GM18526 (cell line): ENCODE data around the gene BBIP1.

Source experiments
- POLR2A ChIP-seq: IDR thresholded peaks from 3 replicates; pipeline ENCODE4 v1.6.1; 2011; ENCODE audit not compliant: insufficient read length; ENCODE audit errors: extremely low read depth

The BBIP1 gene

DNA sequence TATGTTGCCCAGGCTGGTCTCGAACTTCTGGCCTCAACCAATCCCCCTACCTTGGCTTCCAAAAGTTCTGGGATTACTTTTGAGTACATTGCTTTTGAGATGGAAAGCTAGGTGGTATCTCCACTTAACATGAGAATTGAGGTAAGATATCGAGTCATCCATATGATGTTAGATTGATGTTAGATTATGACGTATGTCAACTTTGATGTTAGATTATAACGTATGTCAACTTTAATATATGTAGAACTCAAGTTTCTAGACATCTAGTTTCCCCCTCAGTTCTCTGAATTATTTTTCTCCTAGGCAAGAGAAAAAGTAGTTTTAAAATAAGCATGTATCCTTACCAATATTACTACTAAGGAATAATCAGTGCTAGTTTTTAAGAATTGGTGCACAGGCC is 20.4 kb upstream of the BBIP1 start:
- no peak for TF ChIP-seq POLR2A

DNA sequence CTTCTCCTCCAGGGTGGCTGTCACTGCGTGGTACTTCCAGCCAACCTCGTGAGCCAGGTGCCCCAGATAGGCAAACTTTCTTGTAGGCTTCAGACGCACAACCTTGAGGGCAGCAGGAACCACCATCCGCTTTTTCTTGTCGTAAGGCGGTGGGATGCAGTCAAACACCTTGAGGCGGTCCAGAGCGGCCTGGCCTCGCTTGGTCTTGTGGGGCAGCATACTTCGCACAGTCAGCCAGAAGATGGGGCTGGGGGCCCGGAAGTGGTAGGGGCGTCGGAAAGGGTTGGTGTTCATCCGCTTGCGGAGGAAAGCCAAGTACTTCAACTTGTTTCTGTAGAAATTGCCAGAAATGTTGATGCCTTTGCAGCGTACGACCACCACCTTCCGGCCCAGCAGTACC is 17.8 kb upstream of the BBIP1 start:
- TF ChIP-seq POLR2A = no peak

DNA sequence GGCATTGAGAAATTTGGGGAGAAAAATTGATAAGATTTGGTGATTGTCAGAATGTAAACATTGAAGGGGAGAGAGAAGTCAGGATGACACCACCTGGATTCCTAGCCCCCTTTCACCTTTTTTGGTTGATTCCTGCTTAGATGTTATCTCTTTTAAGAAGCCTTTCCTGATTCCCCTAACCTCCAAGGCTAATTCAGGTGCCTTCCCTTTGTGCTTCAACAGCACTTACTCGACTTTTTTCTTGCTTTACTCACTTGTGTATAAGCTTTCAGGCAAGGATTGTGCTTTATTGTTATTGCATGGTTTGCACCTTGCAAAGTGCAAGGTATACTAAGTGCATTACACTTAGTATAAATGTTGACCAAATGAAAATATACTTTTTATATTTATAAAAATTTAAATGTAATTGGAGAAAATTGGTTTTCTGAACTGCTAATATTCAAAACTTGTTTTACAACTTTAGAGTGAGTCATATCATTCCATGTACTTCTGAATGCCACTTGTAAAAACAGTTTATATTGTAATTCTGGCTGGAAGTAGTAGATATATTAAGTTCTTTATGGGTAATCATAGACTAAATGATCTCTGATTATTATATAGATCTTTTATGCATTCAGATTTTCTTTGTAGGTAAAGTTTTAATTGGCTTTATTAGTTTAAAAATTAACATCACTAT is 13.7 kb upstream of the BBIP1 start:
- no peak for TF ChIP-seq POLR2A

DNA sequence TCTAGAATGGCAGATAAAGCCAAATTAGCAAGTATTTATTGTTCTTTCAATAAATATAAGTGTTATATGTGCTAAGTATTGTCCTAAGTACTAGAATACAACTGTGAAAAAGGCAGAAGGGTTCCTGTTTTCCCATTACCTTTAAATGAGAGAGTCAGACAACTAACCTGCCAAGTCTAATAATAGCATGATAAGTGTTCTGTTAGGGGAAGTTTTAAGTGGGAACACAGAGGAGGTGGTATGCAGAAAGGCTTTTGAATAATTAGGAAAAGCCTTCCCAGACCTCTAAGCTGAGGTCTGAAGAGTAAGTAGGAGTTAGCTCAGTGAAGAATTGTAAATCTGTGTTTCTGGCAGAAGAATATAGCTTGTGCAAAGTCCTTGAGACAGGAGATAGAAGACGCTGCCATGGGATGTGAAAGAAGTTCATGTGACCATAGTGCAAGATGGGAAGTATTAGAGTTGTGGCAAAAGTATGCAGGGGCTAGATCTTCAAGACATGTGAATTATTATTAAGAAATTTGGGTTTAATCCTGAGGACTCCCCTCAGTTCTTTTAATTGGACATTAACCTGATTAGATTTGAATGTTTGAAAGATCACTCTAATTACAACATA is 12.9 kb upstream of the BBIP1 start:
- no peak for TF ChIP-seq POLR2A

DNA sequence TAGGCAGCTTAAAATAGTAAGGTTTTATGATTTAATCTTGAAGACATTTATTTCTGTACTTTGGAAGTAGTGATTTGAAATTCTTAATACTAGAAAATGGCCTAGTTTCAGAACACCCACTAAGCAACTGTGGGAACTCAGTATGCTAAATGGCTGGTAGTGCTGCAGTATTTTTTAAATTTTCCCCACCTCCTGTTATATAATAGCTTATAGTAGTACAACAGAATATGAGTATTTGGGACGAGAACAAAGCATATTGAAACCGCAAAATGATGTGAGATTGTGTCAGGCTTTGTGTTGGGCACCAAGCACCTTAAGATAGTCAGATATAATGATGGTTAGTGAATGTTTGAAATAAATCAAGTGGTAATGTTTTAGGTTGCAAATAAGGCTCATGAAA is 8.5 kb upstream of the BBIP1 start:
- no peak for TF ChIP-seq POLR2A

DNA sequence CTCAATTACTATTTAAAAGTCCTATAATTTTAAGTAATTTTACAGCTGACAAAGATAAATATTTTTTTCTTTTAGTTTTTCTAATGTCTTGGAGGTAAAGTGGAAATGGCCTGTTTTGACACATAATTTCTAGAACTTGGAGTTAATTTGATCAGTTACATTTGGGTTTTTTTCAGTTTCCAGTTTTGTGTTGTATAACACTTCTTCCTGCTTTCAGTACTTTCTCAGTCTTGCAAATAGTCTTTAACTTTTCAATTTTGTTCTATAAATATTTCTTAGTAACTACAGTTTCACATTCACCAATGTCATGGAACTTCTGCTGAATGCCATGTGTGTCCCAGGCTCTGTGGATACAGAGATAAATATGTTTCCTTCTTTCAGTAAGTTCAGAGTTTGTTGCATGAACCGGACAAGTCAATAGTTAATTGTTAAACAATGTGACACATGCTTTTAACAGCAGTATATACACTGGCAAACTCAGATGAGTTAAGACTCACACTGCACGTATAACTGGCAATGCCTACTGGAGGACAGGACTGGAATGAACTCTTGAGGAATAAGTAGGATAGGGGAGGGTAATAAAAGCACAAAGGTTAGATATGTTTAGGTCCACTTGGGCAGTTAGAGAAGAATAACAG is 5.0 kb upstream of the BBIP1 start:
- TF ChIP-seq POLR2A = no peak

DNA sequence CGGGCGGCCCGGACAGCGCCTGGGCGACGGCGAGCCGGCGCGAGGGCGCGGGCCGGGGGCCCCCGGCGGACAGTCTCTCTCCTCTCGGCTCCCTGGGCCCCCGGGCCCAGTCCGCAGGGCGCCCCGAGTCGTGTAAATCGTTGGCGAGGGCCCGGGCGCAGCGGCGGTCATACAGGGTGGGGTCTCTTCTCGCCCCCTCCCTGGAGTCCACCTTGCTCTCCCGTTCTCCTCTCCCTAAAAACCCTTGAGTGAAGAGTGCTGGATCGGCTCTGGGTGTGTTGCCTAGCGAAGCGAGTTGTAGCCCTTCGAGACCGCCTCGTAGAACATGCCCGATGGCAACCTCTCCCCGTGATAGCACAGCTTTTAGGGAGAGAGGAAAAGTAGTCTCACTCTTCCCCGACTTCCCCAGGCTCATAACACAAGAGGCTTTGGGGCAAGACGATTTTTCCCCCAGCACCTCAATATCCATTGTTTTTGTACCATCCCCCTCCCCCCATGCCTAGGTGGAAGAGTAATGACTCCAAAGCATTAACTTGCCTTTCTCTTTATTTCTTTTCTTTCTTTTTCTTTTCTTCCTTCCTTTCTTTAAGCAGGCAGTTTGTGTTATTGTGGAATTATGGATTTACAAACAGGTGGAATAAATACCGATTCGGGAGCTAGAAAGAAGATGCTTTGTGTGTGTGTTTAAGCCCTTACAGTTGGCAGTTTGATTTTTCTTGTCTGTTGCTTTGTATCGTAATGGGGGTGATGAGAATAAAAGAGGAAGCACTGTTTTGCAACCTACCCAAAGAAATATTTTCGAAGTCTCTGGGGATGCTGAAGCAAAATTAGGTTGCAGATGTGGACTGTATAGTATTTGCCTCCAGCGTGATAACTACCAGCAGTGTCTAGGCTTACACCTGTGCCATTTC is 1.2 kb upstream of the BBIP1 start:
- TF ChIP-seq POLR2A = no peak

DNA sequence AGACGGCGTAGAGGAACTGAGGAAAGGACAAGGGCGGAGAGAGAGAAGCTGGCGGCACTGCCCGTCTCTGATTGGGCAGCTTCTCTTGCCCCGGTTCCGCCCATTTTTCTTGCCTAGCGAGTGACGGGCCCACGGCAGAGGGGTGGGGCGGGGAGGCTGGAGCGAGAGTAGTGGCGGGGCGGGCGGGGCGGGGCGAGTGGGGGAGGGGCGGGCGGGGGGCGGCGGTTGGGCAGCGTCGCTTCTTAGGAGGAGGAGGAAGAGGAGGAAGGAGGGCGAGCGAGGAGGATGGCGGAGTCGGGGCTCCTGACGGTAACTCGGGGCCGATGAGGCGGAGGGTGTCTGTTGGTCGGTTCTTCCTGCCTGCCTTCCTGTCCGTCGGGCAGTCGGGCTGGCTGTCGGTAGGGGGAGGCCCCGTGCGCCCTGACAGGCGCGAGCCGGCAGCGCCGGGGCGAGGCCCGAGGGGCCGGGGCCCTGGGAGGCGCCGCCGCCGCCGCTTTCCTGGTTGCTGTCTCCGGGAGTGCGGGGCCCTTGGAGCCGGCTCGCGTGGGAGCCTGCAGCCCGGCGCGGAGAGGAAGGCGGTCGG is 460 bp upstream of the BBIP1 start, which contains the start of gene SHOC2:
Gene SHOC2, plus strand, starts transcription at position 256 of the 583 bp plus-strand sequence. CDS start 44,755 bp downstream, outside the sequence.
- peak; percentile 84 for TF ChIP-seq POLR2A

DNA sequence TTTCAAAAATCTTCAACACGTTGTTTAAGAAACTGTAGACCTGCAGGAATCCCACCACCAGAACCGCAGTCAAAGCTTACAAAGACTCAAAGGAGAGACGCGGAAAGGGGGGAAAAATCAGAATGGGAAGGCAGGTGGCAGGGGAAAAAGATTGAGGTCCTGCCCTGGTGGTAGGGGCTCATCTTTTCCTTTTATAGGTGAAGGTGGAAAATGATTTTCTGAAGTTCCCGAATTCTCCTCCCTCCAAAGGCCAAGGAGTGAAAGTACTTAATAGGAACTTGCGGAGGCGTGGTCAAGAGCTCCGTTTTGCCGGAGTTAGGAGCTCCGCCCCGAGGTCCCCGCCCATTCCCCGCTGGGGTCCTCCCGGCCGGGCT is 724 bp downstream of the BBIP1 start:
- TF ChIP-seq POLR2A = no peak

DNA sequence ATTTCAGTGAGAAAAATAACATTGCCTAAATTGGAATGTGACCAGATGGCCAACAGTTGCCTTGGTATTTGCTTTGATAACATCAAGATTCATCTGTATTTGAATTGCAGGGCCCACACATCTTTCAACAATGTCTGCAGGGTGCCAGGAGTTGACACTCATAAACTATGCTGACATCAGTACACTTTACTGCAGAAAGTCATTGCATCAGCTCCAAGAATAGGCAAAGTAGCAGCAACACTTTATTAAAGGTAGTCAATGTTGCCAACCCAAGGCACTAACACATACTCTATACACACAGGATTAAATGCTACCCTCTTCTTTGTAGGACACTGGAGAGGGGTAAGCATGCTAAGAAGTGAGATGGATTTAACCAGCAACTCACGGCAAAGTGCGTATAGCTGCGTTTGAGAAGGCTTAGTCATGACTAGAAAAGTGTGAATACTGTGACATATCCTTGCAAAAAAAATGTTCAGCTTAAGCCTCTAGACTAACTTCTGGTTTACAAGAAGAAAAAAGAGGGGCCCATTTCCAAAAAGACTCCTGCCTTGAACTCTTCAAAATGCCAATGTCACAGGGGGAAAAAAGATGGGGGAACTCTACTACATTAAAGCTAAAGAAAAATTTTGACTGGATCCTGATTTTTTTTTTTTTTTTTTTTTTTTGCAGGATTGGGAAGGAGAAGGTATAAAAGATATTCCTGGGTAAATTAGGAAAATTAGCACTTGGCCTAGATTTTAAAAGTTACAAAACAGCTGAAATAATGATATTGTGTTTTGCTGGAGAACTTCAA is 2.2 kb downstream of the BBIP1 start:
- no peak for TF ChIP-seq POLR2A

DNA sequence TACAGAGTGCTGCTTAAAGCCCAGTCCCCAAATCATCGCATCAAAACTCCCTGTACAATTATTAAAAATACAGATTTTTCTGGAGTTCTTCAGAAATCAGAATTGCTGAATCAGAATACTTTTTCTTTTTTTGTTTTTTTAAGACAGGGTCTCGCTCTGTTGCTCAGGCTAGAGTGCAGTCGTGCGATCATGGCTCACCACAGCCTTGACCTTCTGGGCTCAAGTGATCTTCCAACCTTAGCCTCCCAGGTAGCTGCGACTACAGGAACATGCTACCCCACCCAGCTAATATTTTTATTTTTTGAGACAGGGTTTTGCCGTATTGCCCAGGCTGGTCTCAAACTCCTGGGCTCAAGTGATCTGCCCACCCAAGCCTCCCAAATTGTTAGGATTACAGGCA is 3.9 kb downstream of the BBIP1 start:
- no peak for TF ChIP-seq POLR2A

DNA sequence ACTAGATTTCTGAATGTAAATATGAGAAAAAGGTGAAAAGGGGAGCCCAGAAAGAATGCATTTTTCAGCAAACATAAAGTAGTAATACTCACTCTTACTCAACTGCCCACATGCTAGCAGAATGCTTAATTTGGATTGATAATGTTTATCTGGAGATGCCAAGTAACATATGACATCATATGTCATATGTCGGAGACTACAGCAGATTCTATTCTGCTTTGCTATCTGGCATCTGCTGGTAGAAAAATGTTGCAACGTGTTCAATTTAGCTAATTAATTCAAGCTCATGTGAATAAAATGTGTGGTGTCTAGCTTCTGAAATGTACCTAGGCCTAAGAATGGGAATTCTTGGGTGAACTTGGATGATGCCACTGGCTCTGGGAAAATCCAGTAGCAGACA is 4.5 kb downstream of the BBIP1 start:
- no peak for TF ChIP-seq POLR2A

DNA sequence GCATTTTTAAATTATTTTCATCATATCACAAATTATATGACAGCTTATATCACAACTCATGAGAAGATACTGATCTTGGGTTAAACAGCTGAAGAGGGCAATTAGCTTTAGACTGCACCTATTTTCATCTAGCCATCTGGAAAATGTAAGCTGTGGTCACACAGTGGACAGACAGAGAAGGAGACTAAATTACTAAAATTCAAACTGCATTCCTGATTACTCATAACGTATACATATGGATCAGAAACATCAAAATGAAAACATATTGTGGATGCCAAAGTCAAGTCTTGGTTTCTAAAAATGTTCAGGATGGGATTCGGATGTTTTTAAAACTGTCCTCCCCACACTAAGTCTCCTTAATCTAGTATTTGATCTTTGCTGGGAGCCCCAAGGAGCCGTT is 6.6 kb downstream of the BBIP1 start:
- no peak for TF ChIP-seq POLR2A

DNA sequence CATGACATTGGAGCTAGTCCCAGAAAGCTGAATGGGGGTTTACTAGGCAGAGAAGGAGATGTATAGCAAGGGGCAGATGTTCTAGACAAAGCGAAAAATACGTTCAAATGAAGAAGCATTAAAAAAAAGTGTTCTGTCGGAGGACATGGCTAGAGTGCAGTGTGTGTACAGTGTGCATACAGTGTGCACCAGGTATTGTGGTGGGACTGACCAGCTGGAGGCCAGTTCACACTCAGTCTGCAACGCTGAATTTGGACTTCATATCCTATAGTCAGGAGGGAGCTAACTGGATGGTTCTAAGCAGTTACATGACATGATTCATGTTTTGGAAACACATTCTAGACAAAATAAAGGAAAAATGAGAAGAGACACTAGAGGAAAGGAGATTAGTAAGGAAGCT is 8.8 kb downstream of the BBIP1 start:
- TF ChIP-seq POLR2A = no peak
